Measurements from ENCODE around the gene GALNS. TPM values are rescaled to one million over a fixed set of nuclear protein-coding genes. Genes with fewer than 3 reads are reported as not detected.

GALNS gene
- total and polyA plus RNA-seq, 2 donors (not counting 1 experiment from before 2014, with no cell fraction given): 45.5 to 68.4 TPM

DNA sequence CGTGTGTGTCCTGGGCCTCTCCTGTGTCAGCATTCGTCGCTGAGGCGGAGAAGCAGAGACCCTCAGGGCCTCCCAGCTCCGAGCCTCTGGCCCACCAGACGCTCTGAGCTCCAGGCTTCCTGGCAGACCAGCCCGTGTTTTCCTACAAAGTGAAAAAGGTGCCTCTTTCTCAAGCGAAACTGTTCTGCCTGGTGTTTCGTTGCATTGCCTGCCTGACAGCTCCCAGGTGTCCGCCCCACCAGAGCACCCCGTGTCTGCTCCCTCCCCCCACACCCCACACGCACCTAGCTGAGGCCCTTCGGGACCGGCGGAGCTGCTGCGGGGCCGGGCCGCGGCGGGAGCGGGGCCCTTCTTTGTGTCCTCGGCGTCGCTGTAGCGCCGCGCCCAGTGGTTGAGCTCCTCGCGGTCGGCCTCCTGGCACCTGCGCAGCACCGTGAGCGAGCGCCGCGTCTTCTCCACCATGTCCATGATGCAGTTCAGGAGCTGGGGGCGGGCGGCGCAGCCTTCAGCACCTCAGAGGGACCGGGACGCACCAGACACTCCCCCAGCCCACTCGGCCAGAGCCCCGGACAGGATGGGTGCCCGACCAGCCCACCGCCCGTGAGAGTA, 24.4 kb upstream of the GALNS start:
- no peak overlapping the region for H3K4me2 ChIP-seq (replicated peaks; ENCODE audit: low read depth, low read length, poor library complexity, severe bottlenecking)
- H3K36me3 ChIP-seq (replicated peaks in 1 of 2; ENCODE audit: control extremely low read depth in 1 of 2, control insufficient read depth in 1 of 2, extremely low read depth in 1 of 2, insufficient read depth in 2 of 2, low read length in 1 of 2): peaks cover 0 to 80% of the 10 kb centered on the region in 2 experiments
- H3K4me3 ChIP-seq (ENCODE audit: control extremely low read depth in 1 of 5, extremely low read depth in 1 of 5, insufficient read depth in 1 of 5, low read depth in 2 of 5, low read length in 4 of 5): no peak overlapping the region
- WGBS (ENCODE audit: insufficient coverage): 96% methylated on average over 45 of the region's 46 CpGs
- no peaks in the 10 kb centered on the region for H3K27me3 Mint-ChIP-seq
- ChIA-PET POLR2A (interaction anchor here (0.7 kb wide), 2 partner anchors 90 to 311 kb away, joined by 3 read pairs; partner anchors contain the start of gene ZC3H18), CTCF (interaction anchor here (1.0 to 1.2 kb wide), 2 partner anchors 23 to 24 kb away, joined by 3 read pairs; partner anchors contain the start of genes GALNS and TRAPPC2L)
- DNase-seq (no peak), ATAC-seq (ENCODE audit: low read depth) (no peak)
- no peak overlapping the region for H3K9ac ChIP-seq (ENCODE audit: low read length)
- no peaks in the 10 kb centered on the region for H3K9me3 Mint-ChIP-seq (ENCODE audit: insufficient read depth)
- no peak overlapping the region for H2AFZ ChIP-seq (ENCODE audit: insufficient read depth, low read depth, low read length, poor library complexity, severe bottlenecking)
- H4K20me1 ChIP-seq (ENCODE audit: control insufficient read depth, insufficient read depth, low read length, poor library complexity, severe bottlenecking): peaks cover 90% of the 10 kb centered on the region
- H3K27ac ChIP-seq (ENCODE audit: low read length in 2 of 2): no peak overlapping the region
- H3K4me1 ChIP-seq (ENCODE audit: control insufficient read depth in 2 of 2, insufficient read depth in 2 of 2, low read length in 2 of 2): peaks cover 0 to 8% of the 10 kb centered on the region in 2 donors
- TF ChIP-seq, protein P1, sequence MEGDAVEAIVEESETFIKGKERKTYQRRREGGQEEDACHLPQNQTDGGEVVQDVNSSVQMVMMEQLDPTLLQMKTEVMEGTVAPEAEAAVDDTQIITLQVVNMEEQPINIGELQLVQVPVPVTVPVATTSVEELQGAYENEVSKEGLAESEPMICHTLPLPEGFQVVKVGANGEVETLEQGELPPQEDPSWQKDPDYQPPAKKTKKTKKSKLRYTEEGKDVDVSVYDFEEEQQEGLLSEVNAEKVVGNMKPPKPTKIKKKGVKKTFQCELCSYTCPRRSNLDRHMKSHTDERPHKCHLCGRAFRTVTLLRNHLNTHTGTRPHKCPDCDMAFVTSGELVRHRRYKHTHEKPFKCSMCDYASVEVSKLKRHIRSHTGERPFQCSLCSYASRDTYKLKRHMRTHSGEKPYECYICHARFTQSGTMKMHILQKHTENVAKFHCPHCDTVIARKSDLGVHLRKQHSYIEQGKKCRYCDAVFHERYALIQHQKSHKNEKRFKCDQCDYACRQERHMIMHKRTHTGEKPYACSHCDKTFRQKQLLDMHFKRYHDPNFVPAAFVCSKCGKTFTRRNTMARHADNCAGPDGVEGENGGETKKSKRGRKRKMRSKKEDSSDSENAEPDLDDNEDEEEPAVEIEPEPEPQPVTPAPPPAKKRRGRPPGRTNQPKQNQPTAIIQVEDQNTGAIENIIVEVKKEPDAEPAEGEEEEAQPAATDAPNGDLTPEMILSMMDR (IDR thresholded peaks at IDR 0.05): no peak
- TF ChIP-seq EZH2 (IDR thresholded peaks at IDR 0.05; ENCODE audit: borderline replicate concordance, insufficient read depth, low read depth, low read length, poor library complexity, severe bottlenecking): no peak
- peaks cover 3% of the 10 kb centered on the region for H3K79me2 ChIP-seq (ENCODE audit: control insufficient read depth, insufficient read depth, low read length)
- H3K9me3 ChIP-seq (ENCODE audit: control extremely low read depth in 1 of 3, control insufficient read depth in 2 of 3, insufficient read depth in 1 of 3, low read length in 2 of 3): peaks cover 0 to 13% (median 0%) of the 10 kb centered on the region in 3 donors
- no peak overlapping the region for H3K27ac Mint-ChIP-seq
- no peak overlapping the region for H3K4me3 Mint-ChIP-seq
- no peaks in the 10 kb centered on the region for H3K27me3 ChIP-seq (replicated peaks in 1 of 4; ENCODE audit: control extremely low read depth in 1 of 4, control insufficient read depth in 3 of 4, insufficient read depth in 4 of 4, low read length in 3 of 4)
- intact Hi-C loops (cut with micrococcal nuclease): no loop called here
- peaks cover 6% of the 10 kb centered on the region for H3K4me1 Mint-ChIP-seq

Data from B cell (primary cell).